HG03025 (cell line): ENCODE data around the gene MINAR2.

ENCODE experiments used
- ATAC-seq: cut with Tn5 transposase; IDR thresholded peaks from one replicate; pipeline ENCODE4 v1.9.1; 2021; ENCODE audit warnings: mild to moderate bottlenecking, moderate library complexity; ENCODE audit not compliant: unreplicated experiment, low FRiP score

The MINAR2 gene

GRCh38 chr5:129747572-129748407 is at the start of gene MINAR2:
Gene MINAR2 (plus strand): TSS chr5:129748094. CDS start chr5:129748191, 97 bp downstream.
- ATAC-seq = no peak

GRCh38 chr5:129698661-129699060 is 49.2 kb upstream of the MINAR2 start:
- no peak for ATAC-seq

GRCh38 chr5:129716235-129716634 is 31.7 kb upstream of the MINAR2 start:
- no peak for ATAC-seq

- ATAC-seq = no peak
Measured at GRCh38 chr5:129716651-129717050, 31.2 kb upstream of the MINAR2 start.

GRCh38 chr5:129717751-129718310 is 30.1 kb upstream of the MINAR2 start:
- no peak for ATAC-seq

GRCh38 chr5:129718471-129719090 is 29.3 kb upstream of the MINAR2 start:
- no peak for ATAC-seq

GRCh38 chr5:129724222-129724621 is 23.7 kb upstream of the MINAR2 start:
- no peak for ATAC-seq

- ATAC-seq = no peak
Measured at GRCh38 chr5:129724647-129725046, 23.2 kb upstream of the MINAR2 start.

- no peak for ATAC-seq
Measured at GRCh38 chr5:129739773-129740172, 8.1 kb upstream of the MINAR2 start.

GRCh38 chr5:129743541-129744187 is 4.2 kb upstream of the MINAR2 start:
- ATAC-seq = no peak

- ATAC-seq = no peak
Measured at GRCh38 chr5:129745997-129746396, 1.9 kb upstream of the MINAR2 start.

GRCh38 chr5:129746876-129747275 is 1.0 kb upstream of the MINAR2 start:
- ATAC-seq = no peak

GRCh38 chr5:129748913-129749880 is 1.3 kb downstream of the MINAR2 start:
- ATAC-seq = no peak

- no peak for ATAC-seq
Measured at GRCh38 chr5:129760636-129761325, 12.9 kb downstream of the MINAR2 start.

- ATAC-seq = no peak
Measured at GRCh38 chr5:129763651-129764050, 15.8 kb downstream of the MINAR2 start.

GRCh38 chr5:129766798-129767197 is 18.9 kb downstream of the MINAR2 start:
- ATAC-seq = no peak

GRCh38 chr5:129767927-129768380 is 20.1 kb downstream of the MINAR2 start:
- ATAC-seq = peak; percentile 91

- ATAC-seq = no peak
Measured at GRCh38 chr5:129768735-129769134, 20.8 kb downstream of the MINAR2 start.
